ENCODE results near the gene HPSE2. TPM values are rescaled to one million over a fixed set of nuclear protein-coding genes. Genes with fewer than 3 reads are reported as not detected.

HPSE2 gene
- total and polyA plus RNA-seq, 2 of the 8 experiments (the other 6 are each of a cell fraction or from before 2014, with no cell fraction given): 0.41 to 0.58 TPM

DNA sequence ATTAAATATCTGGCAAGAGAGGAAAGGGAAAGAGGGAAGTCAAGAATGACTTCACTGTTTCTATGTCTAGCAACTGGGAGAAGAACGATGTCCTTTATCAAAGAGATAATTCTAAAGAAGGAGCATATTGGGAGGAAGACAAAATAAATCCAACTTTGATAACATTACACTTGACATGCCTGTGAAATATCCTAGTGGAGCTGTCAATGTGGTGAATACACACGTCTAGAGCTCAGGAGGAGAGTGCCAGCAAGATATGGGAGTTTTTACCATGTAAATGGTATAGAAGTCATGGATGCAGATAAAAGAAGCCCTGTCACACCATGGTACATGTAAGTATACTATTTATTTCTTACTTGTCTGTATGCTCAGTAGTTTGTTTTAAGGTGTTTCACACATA, 356.7 kb downstream of the HPSE2 start (continued):
- TF ChIP-seq NRF1 (IDR thresholded peaks at IDR 0.05; ENCODE audit: low read depth, low read length) (no peak), YY1 (IDR thresholded peaks at IDR 0.05; ENCODE audit: low read depth, low read length) (no peak), PHF8 (conservative IDR thresholded peaks at IDR 0.05; ENCODE audit: low read depth, low read length) (no peak), RFX5 (IDR thresholded peaks at IDR 0.05; ENCODE audit: borderline replicate concordance, low read depth, low read length) (no peak), EZH2 (IDR thresholded peaks at IDR 0.05; ENCODE audit: low read depth, low read length, severe bottlenecking) (no peak), TAF1 (IDR thresholded peaks at IDR 0.05; ENCODE audit: low read depth, low read length) (no peak), SP4 (IDR thresholded peaks at IDR 0.05; ENCODE audit: low read length) (no peak), CHD2 (IDR thresholded peaks at IDR 0.05; ENCODE audit: low read length) (no peak)
- TF ChIP-seq, protein P1, sequence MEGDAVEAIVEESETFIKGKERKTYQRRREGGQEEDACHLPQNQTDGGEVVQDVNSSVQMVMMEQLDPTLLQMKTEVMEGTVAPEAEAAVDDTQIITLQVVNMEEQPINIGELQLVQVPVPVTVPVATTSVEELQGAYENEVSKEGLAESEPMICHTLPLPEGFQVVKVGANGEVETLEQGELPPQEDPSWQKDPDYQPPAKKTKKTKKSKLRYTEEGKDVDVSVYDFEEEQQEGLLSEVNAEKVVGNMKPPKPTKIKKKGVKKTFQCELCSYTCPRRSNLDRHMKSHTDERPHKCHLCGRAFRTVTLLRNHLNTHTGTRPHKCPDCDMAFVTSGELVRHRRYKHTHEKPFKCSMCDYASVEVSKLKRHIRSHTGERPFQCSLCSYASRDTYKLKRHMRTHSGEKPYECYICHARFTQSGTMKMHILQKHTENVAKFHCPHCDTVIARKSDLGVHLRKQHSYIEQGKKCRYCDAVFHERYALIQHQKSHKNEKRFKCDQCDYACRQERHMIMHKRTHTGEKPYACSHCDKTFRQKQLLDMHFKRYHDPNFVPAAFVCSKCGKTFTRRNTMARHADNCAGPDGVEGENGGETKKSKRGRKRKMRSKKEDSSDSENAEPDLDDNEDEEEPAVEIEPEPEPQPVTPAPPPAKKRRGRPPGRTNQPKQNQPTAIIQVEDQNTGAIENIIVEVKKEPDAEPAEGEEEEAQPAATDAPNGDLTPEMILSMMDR (IDR thresholded peaks at IDR 0.05; ENCODE audit: control extremely low read depth in 1 of 3, insufficient read depth in 1 of 3, low read depth in 1 of 3, low read length in 3 of 3): no peak

All from H1 (cell line).